IMR-90 (cell line): ENCODE results near the gene MAGI1. TPM values are rescaled to one million over a fixed set of nuclear protein-coding genes. Genes with fewer than 3 reads are reported as not detected.

Source experiments
- ATAC-seq: fragments of 200-7000 bp; cut with Tn5 transposase; 2 replicates; pipeline ENCODE4 v1.9.1; 2020; ENCODE audit warnings: low read depth, mild to moderate bottlenecking, moderate library complexity
- BruUV-seq: library from RNA; stranded (reverse); fragments of 400-500 nt; replicated peaks from 2 replicates; lab custom pipeline; 2021; lab: Mats Ljungman, UMichigan
- CTCF ChIA-PET: fragments of 300-600 bp; formaldehyde crosslinking; extraction: SDS; loops from one replicate; lab custom pipeline; 2021; ENCODE audit warnings: antibody characterized with exemption; lab: Yijun Ruan, JAX
- POLR2A ChIA-PET: fragments of 300-600 bp; sonication (Branson Sonifier 250); formaldehyde crosslinking; loops from one replicate; lab custom pipeline; 2022; ENCODE audit warnings: antibody characterized with exemption; ENCODE audit not compliant: unreplicated experiment; lab: Charles Lee
- DNase-seq: peaks from one replicate; pipeline ENCODE4 v3.0.0; 2013
- H2AFZ ChIP-seq: replicated peaks from 2 replicates; pipeline ENCODE3; 2013; ENCODE audit warnings: low read length, mild to moderate bottlenecking; ENCODE audit not compliant: poor library complexity
- H2AK5ac ChIP-seq: 2 replicates; pipeline ENCODE4 v1.6.1; 2013; ENCODE audit warnings: low read depth, low read length, inconsistent platforms
- H2AK9ac ChIP-seq: replicated peaks from 2 replicates; pipeline ENCODE3; 2013; ENCODE audit warnings: mild to moderate bottlenecking, low read depth, low read length, moderate library complexity; ENCODE audit not compliant: poor library complexity
- H2BK120ac ChIP-seq: 2 replicates; pipeline ENCODE4 v1.6.1; 2013; ENCODE audit warnings: low read depth, low read length, inconsistent platforms
- H2BK15ac ChIP-seq: 3 replicates; pipeline ENCODE4 v1.6.1; 2013; ENCODE audit warnings: low read depth, low read length, inconsistent platforms
- H2BK20ac ChIP-seq: 2 replicates; pipeline ENCODE4 v1.6.1; 2013; ENCODE audit warnings: low read depth, mild to moderate bottlenecking, inconsistent platforms, low read length, moderate library complexity
- H2BK5ac ChIP-seq: 2 replicates; pipeline ENCODE4 v1.6.1; 2013; ENCODE audit warnings: mild to moderate bottlenecking, low read depth, low read length, inconsistent platforms; ENCODE audit not compliant: poor library complexity, severe bottlenecking
- H3K14ac ChIP-seq: replicated peaks from 2 replicates; pipeline ENCODE4 v1.6.1; 2013; ENCODE audit warnings: low read depth, low read length, inconsistent platforms
- H3K18ac ChIP-seq: 2 replicates; pipeline ENCODE4 v1.6.1; 2013; ENCODE audit warnings: low read depth, low read length, control low read depth
- H3K23ac ChIP-seq: 2 replicates; pipeline ENCODE4 v1.6.1; 2013; ENCODE audit warnings: low read depth, low read length, inconsistent platforms
- H3K27ac ChIP-seq: 2 replicates; pipeline ENCODE4 v1.5.1; 2013; ENCODE audit warnings: mild to moderate bottlenecking, control low read depth, low read length; ENCODE audit not compliant: insufficient read depth
- H3K27me3 ChIP-seq: 2 replicates; pipeline ENCODE4 v1.6.1; 2013; ENCODE audit warnings: low read length; ENCODE audit not compliant: control insufficient read depth, insufficient read depth
- H3K36me3 ChIP-seq: 2 replicates; pipeline ENCODE4 v1.6.1; 2013; ENCODE audit warnings: low read length, mixed read lengths; ENCODE audit not compliant: control insufficient read depth, insufficient read depth
- H3K4ac ChIP-seq: 2 replicates; pipeline ENCODE4 v1.6.1; 2013; ENCODE audit warnings: low read depth, low read length, inconsistent platforms
- H3K4me1 ChIP-seq: 2 replicates; pipeline ENCODE4 v1.6.1; 2013; ENCODE audit warnings: low read length, mixed read lengths; ENCODE audit not compliant: control insufficient read depth, insufficient read depth
- H3K4me2 ChIP-seq: 2 replicates; pipeline ENCODE4 v1.6.1; 2013; ENCODE audit warnings: low read depth, mild to moderate bottlenecking, control low read depth, low read length, moderate library complexity
- H3K4me3 ChIP-seq: 2 replicates; pipeline ENCODE4 v1.5.1; 2013; ENCODE audit warnings: low read depth, mild to moderate bottlenecking, control low read depth, low read length, moderate library complexity; ENCODE audit not compliant: insufficient read depth
- H3K56ac ChIP-seq: 2 replicates; pipeline ENCODE4 v1.6.1; 2013; ENCODE audit warnings: low read length, inconsistent platforms; ENCODE audit not compliant: insufficient read depth; ENCODE audit errors: extremely low read depth
- H3K79me1 ChIP-seq, 2 experiments: 2 replicates each; pipeline ENCODE4 v1.6.1; 2013; ENCODE audit warnings: low read length in 2 of 2, inconsistent platforms in 1 of 2, low read depth in 1 of 2
- H3K9ac ChIP-seq: 2 replicates; pipeline ENCODE4 v1.6.1; 2013; ENCODE audit warnings: low read depth, low read length, control low read depth
- H3K9me1 ChIP-seq: 2 replicates; pipeline ENCODE4 v1.6.1; 2013; ENCODE audit warnings: low read length, inconsistent platforms; ENCODE audit not compliant: insufficient read depth
- H3K9me3 ChIP-seq: 2 replicates; pipeline ENCODE4 v1.6.1; 2013; ENCODE audit warnings: low read length; ENCODE audit not compliant: control insufficient read depth, insufficient read depth
- H4K20me1 ChIP-seq: 2 replicates; pipeline ENCODE4 v1.6.1; 2013; ENCODE audit warnings: low read length, inconsistent platforms; ENCODE audit not compliant: insufficient read depth
- H4K5ac ChIP-seq: 2 replicates; pipeline ENCODE4 v1.6.1; 2013; ENCODE audit warnings: mild to moderate bottlenecking, low read depth, low read length, control low read depth
- H4K8ac ChIP-seq, 2 experiments: 2 replicates each; pipeline ENCODE4 v1.6.1; 2013; ENCODE audit warnings: low read depth in 2 of 2, low read length in 2 of 2, control low read depth in 1 of 2, inconsistent platforms in 1 of 2
- H4K91ac ChIP-seq: 2 replicates; pipeline ENCODE4 v1.6.1; 2013; ENCODE audit warnings: low read depth, low read length, inconsistent platforms; ENCODE audit not compliant: insufficient read depth
- BHLHE40 ChIP-seq: fragments of 150-350 bp; IDR thresholded peaks from 2 replicates; pipeline ENCODE4 v1.6.1; 2016; ENCODE audit warnings: mild to moderate bottlenecking, low read depth, low read length
- CEBPB ChIP-seq: IDR thresholded peaks from 2 replicates; pipeline ENCODE4 v1.6.1; 2012; ENCODE audit warnings: low read depth, low read length, improper control_type of control experiment
- CHD1 ChIP-seq: IDR thresholded peaks from 2 replicates; pipeline ENCODE4 v1.6.1; 2012; ENCODE audit warnings: low read depth, low read length, improper control_type of control experiment
- FOS ChIP-seq: fragments of 150-350 bp; IDR thresholded peaks from 2 replicates; pipeline ENCODE4 v1.6.1; 2016; ENCODE audit warnings: low read depth, low read length
- MXI1 ChIP-seq: IDR thresholded peaks from 2 replicates; pipeline ENCODE4 v1.6.1; 2012; ENCODE audit warnings: low read depth, mild to moderate bottlenecking, low read length, moderate library complexity, borderline replicate concordance
- NFE2L2 ChIP-seq: fragments of 150-350 bp; IDR thresholded peaks from 2 replicates; pipeline ENCODE4 v1.6.1; 2016; ENCODE audit warnings: low read depth, mild to moderate bottlenecking, low read length
- RAD21 ChIP-seq: IDR thresholded peaks from 2 replicates; pipeline ENCODE4 v1.6.1; 2012; ENCODE audit warnings: low read length, improper control_type of control experiment
- RFX5 ChIP-seq: IDR thresholded peaks from 2 replicates; pipeline ENCODE4 v1.8.0; 2012; ENCODE audit warnings: low read depth, mild to moderate bottlenecking, low read length, moderate library complexity
- SMC3 ChIP-seq: fragments of 150-350 bp; IDR thresholded peaks from 2 replicates; pipeline ENCODE4 v1.6.1; 2016; ENCODE audit warnings: low read depth, mild to moderate bottlenecking, antibody characterized with exemption, low read length, moderate library complexity
- USF2 ChIP-seq: fragments of 150-350 bp; IDR thresholded peaks from 2 replicates; pipeline ENCODE4 v1.6.1; 2017; ENCODE audit warnings: mild to moderate bottlenecking, antibody characterized with exemption, low read length, low read depth
- WGBS, 2 experiments: methylation state at CpG; one replicate each; pipeline versions ENCODE4 v1.1.5 to v1.1.7; 2013; ENCODE audit warnings: missing lambda C conversion rate in 2 of 2; ENCODE audit not compliant: insufficient read length in 1 of 2; ENCODE audit errors: extremely low coverage in 2 of 2; 5-methylcytosine and 5-hydroxymethylcytosine counted together
- dilution Hi-C: fragments of 300-500 bp; cut with HindIII; formaldehyde crosslinking; loops from one replicate; pipeline ENCODE4 v1.14.3; 2018; ENCODE audit warnings: low sequenced_read_pairs; ENCODE audit not compliant: unreplicated experiment
- in situ Hi-C: fragments of 300-500 bp; cut with MboI; formaldehyde crosslinking; loops from 3 replicates; pipeline ENCODE4 v1.14.3; 2019; ENCODE audit warnings: low sequenced_read_pairs, inconsistent platforms, mixed read lengths
- intact Hi-C: fragments of 100-400 bp; cut with micrococcal nuclease; formaldehyde crosslinking; loops from 2 replicates; pipeline ENCODE4 v1.10.0; 2022
- polyA plus RNA-seq, 3 experiments: library from polyadenylated mRNA; depleted of rRNA; stranded (reverse); fragments of >200 nt; gene quantifications; 2 replicates each; pipeline ENCODE4 v1.2.3, GENCODE V29; 2012; ENCODE audit warnings: low replicate concordance in 1 of 3
- total RNA-seq: library from RNA; depleted of rRNA; stranded (reverse); fragments of >200 nt; gene quantifications from 2 replicates; pipeline ENCODE4 v1.2.3, GENCODE V29; 2012
- TF ChIP-seq, protein P1 (sequence below): fragments of 150-350 bp; IDR thresholded peaks from 2 replicates; pipeline ENCODE4 v1.6.1; 2016; ENCODE audit warnings: low read depth, mild to moderate bottlenecking, low read length, moderate library complexity, borderline replicate concordance

The MAGI1 gene
- total and polyA plus RNA-seq, 2 of the 4 experiments (the other 2 are of a cell fraction), result 14.5 to 24.2 TPM

GRCh38 chr3:65988411-65989180 is 50.1 kb downstream of the MAGI1 start:
- no peak overlapping the region for H2BK15ac ChIP-seq
- no TSS peak for BruUV-seq
- no peak overlapping the region for H3K56ac ChIP-seq
- DNase-seq (no peak), ATAC-seq (no peak)
- no peaks in the 10 kb centered on the region; the same call in 1 of the 2 replicates for H3K4me1 ChIP-seq
- no peak overlapping the region for H4K91ac ChIP-seq
- no peak overlapping the region for H4K5ac ChIP-seq
- no peak overlapping the region for H3K14ac ChIP-seq
- H3K4me3 ChIP-seq, result no peak overlapping the region
- H2AK5ac ChIP-seq, result no peak overlapping the region
- dilution Hi-C loops (no loop called here), intact Hi-C loops (no loop called here), in situ Hi-C loops (no loop called here)
- no peaks in the 10 kb centered on the region for H3K27me3 ChIP-seq
- H2AFZ ChIP-seq, result no peak overlapping the region
- H2AK9ac ChIP-seq, result no peak overlapping the region
- H4K20me1 ChIP-seq, result peaks cover 4% of the 10 kb centered on the region; the same call in 1 of the 2 replicates
- no peak overlapping the region for H2BK120ac ChIP-seq
- H3K4ac ChIP-seq, result no peak overlapping the region
- CTCF ChIA-PET, result no interaction called here
- POLR2A ChIA-PET, result no interaction called here
- H3K79me1 ChIP-seq, result peaks cover 33 to 53% of the 10 kb centered on the region in 2 experiments
- no CpG with 5 or more reads among the region's 5 CpGs for WGBS, 2 experiments
- H4K8ac ChIP-seq, result no peak overlapping the region
- no peak overlapping the region for H3K9ac ChIP-seq
- no peaks in the 10 kb centered on the region; the same call in none of the 2 replicates for H3K9me1 ChIP-seq
- H3K36me3 ChIP-seq, result no peaks in the 10 kb centered on the region
- H3K18ac ChIP-seq, result no peak overlapping the region
- H3K4me2 ChIP-seq, result no peak overlapping the region
- H2BK5ac ChIP-seq, result no peak overlapping the region
- H3K27ac ChIP-seq, result no peak overlapping the region
- no peak overlapping the region for H3K23ac ChIP-seq
- H3K9me3 ChIP-seq, result no peaks in the 10 kb centered on the region
- no peak overlapping the region for H2BK20ac ChIP-seq
- no peak for TF ChIP-seq CHD1
- TF ChIP-seq RFX5, result no peak
- TF ChIP-seq SMC3, result no peak
- TF ChIP-seq CEBPB, result no peak
- TF ChIP-seq BHLHE40, result no peak
- no peak for TF ChIP-seq MXI1
- no peak for TF ChIP-seq USF2
- TF ChIP-seq RAD21, result no peak
- TF ChIP-seq, protein P1, sequence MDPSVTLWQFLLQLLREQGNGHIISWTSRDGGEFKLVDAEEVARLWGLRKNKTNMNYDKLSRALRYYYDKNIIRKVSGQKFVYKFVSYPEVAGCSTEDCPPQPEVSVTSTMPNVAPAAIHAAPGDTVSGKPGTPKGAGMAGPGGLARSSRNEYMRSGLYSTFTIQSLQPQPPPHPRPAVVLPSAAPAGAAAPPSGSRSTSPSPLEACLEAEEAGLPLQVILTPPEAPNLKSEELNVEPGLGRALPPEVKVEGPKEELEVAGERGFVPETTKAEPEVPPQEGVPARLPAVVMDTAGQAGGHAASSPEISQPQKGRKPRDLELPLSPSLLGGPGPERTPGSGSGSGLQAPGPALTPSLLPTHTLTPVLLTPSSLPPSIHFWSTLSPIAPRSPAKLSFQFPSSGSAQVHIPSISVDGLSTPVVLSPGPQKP, result no peak
- no peak for TF ChIP-seq FOS
- TF ChIP-seq NFE2L2, result no peak
